GM12878 (cell line): ENCODE measurements around the gene RRAS. TPM values are rescaled to one million over a fixed set of nuclear protein-coding genes. Genes with fewer than 3 reads are reported as not detected.

Experiments
- ATAC-seq: fragments of 200-7000 bp; cut with Tn5 transposase; 3 replicates; pipeline ENCODE4 v1.9.1; 2020; ENCODE audit warnings: mild to moderate bottlenecking, moderate library complexity
- BruUV-seq: library from RNA; stranded (reverse); fragments of 400-500 nt; replicated peaks from 2 replicates; lab custom pipeline; 2021; lab: Mats Ljungman, UMichigan
- CTCF ChIA-PET: fragments of 300-600 bp; sonication (Branson Sonifier 250); formaldehyde crosslinking; extraction: SDS; loops from one replicate; lab custom pipeline; 2021; ENCODE audit warnings: inconsistent platforms; lab: Yijun Ruan, JAX
- POLR2A ChIA-PET: fragments of 350-600 bp; formaldehyde crosslinking; extraction: SDS; loops from one replicate; lab custom pipeline; 2021; ENCODE audit warnings: inconsistent platforms; lab: Charles Lee
- RAD21 ChIA-PET: fragments of 300-600 bp; sonication (Branson Sonifier 250); formaldehyde crosslinking; loops from one replicate; lab custom pipeline; 2023; ENCODE audit warnings: antibody characterized with exemption; ENCODE audit not compliant: unreplicated experiment; lab: Charles Lee
- SMC1A ChIA-PET: fragments of 300-600 bp; sonication (Branson Sonifier 250); formaldehyde crosslinking; loops from one replicate; lab custom pipeline; 2023; ENCODE audit not compliant: unreplicated experiment, uncharacterized antibody; lab: Charles Lee
- DNase-seq: peaks from one replicate; pipeline ENCODE4 v3.0.0-alpha.2; 2011; ENCODE audit warnings: low read depth, low spot score
- FAIRE-seq: peaks from 3 replicates; lab custom pipeline; 2011; peaks lifted over from hg19 to GRCh38; lab: Jason Lieb, UNC
- H2AFZ ChIP-seq: 2 replicates; pipeline ENCODE4 v1.6.0; 2011; ENCODE audit warnings: low read depth, low read length, control low read depth; ENCODE audit not compliant: control insufficient read depth
- H3K27ac ChIP-seq: 2 replicates; pipeline ENCODE4 v1.5.1; 2011; ENCODE audit warnings: control low read depth; ENCODE audit not compliant: control insufficient read depth, insufficient read depth
- H3K27me3 ChIP-seq, 2 experiments: replicated peaks in 1 of 2; 2 replicates each; pipeline versions ENCODE4 v1.6.0 to v1.6.1; 2011; ENCODE audit warnings: low read length in 1 of 2; ENCODE audit not compliant: control insufficient read depth in 2 of 2, insufficient read depth in 2 of 2
- H3K36me3 ChIP-seq, 2 experiments: 2 replicates each; pipeline ENCODE4 v1.5.1; 2011; ENCODE audit warnings: low read length in 1 of 2; ENCODE audit not compliant: control insufficient read depth in 2 of 2, insufficient read depth in 2 of 2
- H3K4me1 ChIP-seq: 2 replicates; pipeline ENCODE4 v1.6.1; 2011; ENCODE audit warnings: mild to moderate bottlenecking, low read length, moderate library complexity, mixed read lengths; ENCODE audit not compliant: control insufficient read depth, insufficient read depth
- H3K4me2 ChIP-seq: 2 replicates; pipeline ENCODE4 v1.6.0; 2011; ENCODE audit warnings: control low read depth; ENCODE audit not compliant: control insufficient read depth, insufficient read depth
- H3K4me3 ChIP-seq: fragments of 200-600 bp; sonication (generic); 2 replicates; pipeline ENCODE4 v1.5.1; 2016
- H3K79me2 ChIP-seq: 2 replicates; pipeline ENCODE4 v1.6.0; 2011; ENCODE audit warnings: low read length; ENCODE audit not compliant: control insufficient read depth, insufficient read depth
- H3K9ac ChIP-seq: 2 replicates; pipeline ENCODE4 v1.8.0; 2011; ENCODE audit warnings: low read length, control low read depth, mixed read lengths; ENCODE audit not compliant: control insufficient read depth, insufficient read depth
- H3K9me3 ChIP-seq: replicated peaks from 3 replicates; pipeline ENCODE4 v1.5.1; 2011; ENCODE audit warnings: mild to moderate bottlenecking, low read length; ENCODE audit not compliant: control insufficient read depth, insufficient read depth
- H4K20me1 ChIP-seq: 2 replicates; pipeline ENCODE4 v1.6.0; 2011; ENCODE audit not compliant: control insufficient read depth, insufficient read depth
- ATF7 ChIP-seq: fragments of 450-650 bp; IDR thresholded peaks from 2 replicates; pipeline ENCODE4 v1.6.1; 2016; ENCODE audit warnings: low read depth, mild to moderate bottlenecking
- CHD2 ChIP-seq: IDR thresholded peaks from 2 replicates; pipeline ENCODE4 v1.6.1; 2011; ENCODE audit warnings: low read depth, low read length, improper control_type of control experiment, borderline replicate concordance
- CREB1 ChIP-seq: IDR thresholded peaks from 2 replicates; pipeline ENCODE4 v1.6.1; 2012; ENCODE audit warnings: low read depth, mild to moderate bottlenecking, inconsistent platforms
- HDGF ChIP-seq: fragments of 450-650 bp; IDR thresholded peaks from 2 replicates; pipeline ENCODE4 v1.6.1; 2016; ENCODE audit warnings: antibody characterized with exemption
- IRF3 ChIP-seq: fragments of 450-650 bp; IDR thresholded peaks from 2 replicates; pipeline ENCODE4 v1.6.1; 2014; ENCODE audit warnings: mild to moderate bottlenecking
- MYC ChIP-seq: IDR thresholded peaks from 2 replicates; pipeline ENCODE4 v1.6.1; 2011; ENCODE audit warnings: mild to moderate bottlenecking, low read length, moderate library complexity, inconsistent platforms; ENCODE audit not compliant: insufficient read depth, insufficient replicate concordance, insufficient read length, severe bottlenecking
- NR2F1 ChIP-seq: fragments of 450-650 bp; conservative IDR thresholded peaks from 2 replicates; pipeline ENCODE4 v1.6.1; 2017; ENCODE audit warnings: mild to moderate bottlenecking
- RCOR1 ChIP-seq: conservative IDR thresholded peaks from 2 replicates; pipeline ENCODE4 v1.6.1; 2012; ENCODE audit warnings: low read depth, low read length, improper control_type of control experiment
- RFX5 ChIP-seq: IDR thresholded peaks from 2 replicates; pipeline ENCODE4 v1.6.1; 2011; ENCODE audit warnings: low read depth, low read length, improper control_type of control experiment
- SP1 ChIP-seq: IDR thresholded peaks from one replicate; pipeline ENCODE4 v1.6.1; 2011; ENCODE audit warnings: low read depth, low read length
- WGBS: methylation state at CpG from one replicate; pipeline ENCODE4 v1.1.6; 2016; ENCODE audit warnings: low lambda C conversion rate; ENCODE audit not compliant: insufficient replicate concordance, insufficient coverage; ENCODE audit errors: missing lambda C conversion rate; 5-methylcytosine and 5-hydroxymethylcytosine counted together
- in situ Hi-C: fragments of 300-500 bp; cut with MboI; formaldehyde crosslinking; loops from 9 replicates; pipeline ENCODE4 v1.14.3; 2018; ENCODE audit warnings: mixed read lengths
- intact Hi-C: fragments of 100-400 bp; cut with micrococcal nuclease; formaldehyde crosslinking; loops from one replicate; pipeline ENCODE4 v1.14.2; 2022; ENCODE audit not compliant: unreplicated experiment
- polyA plus RNA-seq, 11 experiments: library from polyadenylated mRNA; depleted of rRNA in 4 of 11; unstranded in 6 of 11; stranded (reverse) in 5 of 11; fragments of >200 nt; fragmentation: Nextera tagmentation in 4 of 11; fragmentation: Illumina TruSeq in 1 of 11; extraction: Ambion mirVana in 4 of 11; extraction: Trizol in 1 of 11; gene quantifications; 1 replicate in 1 of 11; 2 replicates in 10 of 11; pipeline versions ENCODE4 v1.2.1 to v1.2.3, GENCODE V29; 2011 to 2016; ENCODE audit warnings: inconsistent platforms in 2 of 11, missing spikeins in 2 of 11, low read depth in 1 of 11
- total RNA-seq, 4 experiments: library from RNA; depleted of rRNA in 3 of 4; stranded (reverse); fragments of >200 nt in 3 of 4; fragmentation: Illumina TruSeq in 1 of 4; extraction: Trizol in 1 of 4; gene quantifications; 2 replicates each; pipeline versions ENCODE4 v1.2.1 to v1.2.3, GENCODE V29; 2013 to 2021
- TF ChIP-seq, protein P1 (sequence below): fragments of 450-650 bp; IDR thresholded peaks from 2 replicates; pipeline ENCODE4 v1.6.1; 2017; ENCODE audit warnings: mild to moderate bottlenecking, moderate library complexity
- TF ChIP-seq, protein P2 (sequence below): IDR thresholded peaks from 2 replicates; pipeline ENCODE4 v1.6.1; 2011; ENCODE audit warnings: low read depth, low read length, improper control_type of control experiment, borderline replicate concordance

RRAS gene
- total and polyA plus RNA-seq, 10 of the 15 experiments (the other 5 are each of a cell fraction or from before 2014, with no cell fraction given) = 0.24 to 5.8 (median 1.8) TPM

GRCh38 chr19:49594157-49594992, 45.6 kb downstream of the RRAS start (continued):
- TF ChIP-seq, protein P1, sequence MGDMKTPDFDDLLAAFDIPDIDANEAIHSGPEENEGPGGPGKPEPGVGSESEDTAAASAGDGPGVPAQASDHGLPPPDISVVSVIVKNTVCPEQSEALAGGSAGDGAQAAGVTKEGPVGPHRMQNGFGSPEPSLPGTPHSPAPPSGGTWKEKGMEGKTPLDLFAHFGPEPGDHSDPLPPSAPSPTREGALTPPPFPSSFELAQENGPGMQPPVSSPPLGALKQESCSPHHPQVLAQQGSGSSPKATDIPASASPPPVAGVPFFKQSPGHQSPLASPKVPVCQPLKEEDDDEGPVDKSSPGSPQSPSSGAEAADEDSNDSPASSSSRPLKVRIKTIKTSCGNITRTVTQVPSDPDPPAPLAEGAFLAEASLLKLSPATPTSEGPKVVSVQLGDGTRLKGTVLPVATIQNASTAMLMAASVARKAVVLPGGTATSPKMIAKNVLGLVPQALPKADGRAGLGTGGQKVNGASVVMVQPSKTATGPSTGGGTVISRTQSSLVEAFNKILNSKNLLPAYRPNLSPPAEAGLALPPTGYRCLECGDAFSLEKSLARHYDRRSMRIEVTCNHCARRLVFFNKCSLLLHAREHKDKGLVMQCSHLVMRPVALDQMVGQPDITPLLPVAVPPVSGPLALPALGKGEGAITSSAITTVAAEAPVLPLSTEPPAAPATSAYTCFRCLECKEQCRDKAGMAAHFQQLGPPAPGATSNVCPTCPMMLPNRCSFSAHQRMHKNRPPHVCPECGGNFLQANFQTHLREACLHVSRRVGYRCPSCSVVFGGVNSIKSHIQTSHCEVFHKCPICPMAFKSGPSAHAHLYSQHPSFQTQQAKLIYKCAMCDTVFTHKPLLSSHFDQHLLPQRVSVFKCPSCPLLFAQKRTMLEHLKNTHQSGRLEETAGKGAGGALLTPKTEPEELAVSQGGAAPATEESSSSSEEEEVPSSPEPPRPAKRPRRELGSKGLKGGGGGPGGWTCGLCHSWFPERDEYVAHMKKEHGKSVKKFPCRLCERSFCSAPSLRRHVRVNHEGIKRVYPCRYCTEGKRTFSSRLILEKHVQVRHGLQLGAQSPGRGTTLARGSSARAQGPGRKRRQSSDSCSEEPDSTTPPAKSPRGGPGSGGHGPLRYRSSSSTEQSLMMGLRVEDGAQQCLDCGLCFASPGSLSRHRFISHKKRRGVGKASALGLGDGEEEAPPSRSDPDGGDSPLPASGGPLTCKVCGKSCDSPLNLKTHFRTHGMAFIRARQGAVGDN = no peak
- TF ChIP-seq, all 136 proteins: peak for 0

DNA sequence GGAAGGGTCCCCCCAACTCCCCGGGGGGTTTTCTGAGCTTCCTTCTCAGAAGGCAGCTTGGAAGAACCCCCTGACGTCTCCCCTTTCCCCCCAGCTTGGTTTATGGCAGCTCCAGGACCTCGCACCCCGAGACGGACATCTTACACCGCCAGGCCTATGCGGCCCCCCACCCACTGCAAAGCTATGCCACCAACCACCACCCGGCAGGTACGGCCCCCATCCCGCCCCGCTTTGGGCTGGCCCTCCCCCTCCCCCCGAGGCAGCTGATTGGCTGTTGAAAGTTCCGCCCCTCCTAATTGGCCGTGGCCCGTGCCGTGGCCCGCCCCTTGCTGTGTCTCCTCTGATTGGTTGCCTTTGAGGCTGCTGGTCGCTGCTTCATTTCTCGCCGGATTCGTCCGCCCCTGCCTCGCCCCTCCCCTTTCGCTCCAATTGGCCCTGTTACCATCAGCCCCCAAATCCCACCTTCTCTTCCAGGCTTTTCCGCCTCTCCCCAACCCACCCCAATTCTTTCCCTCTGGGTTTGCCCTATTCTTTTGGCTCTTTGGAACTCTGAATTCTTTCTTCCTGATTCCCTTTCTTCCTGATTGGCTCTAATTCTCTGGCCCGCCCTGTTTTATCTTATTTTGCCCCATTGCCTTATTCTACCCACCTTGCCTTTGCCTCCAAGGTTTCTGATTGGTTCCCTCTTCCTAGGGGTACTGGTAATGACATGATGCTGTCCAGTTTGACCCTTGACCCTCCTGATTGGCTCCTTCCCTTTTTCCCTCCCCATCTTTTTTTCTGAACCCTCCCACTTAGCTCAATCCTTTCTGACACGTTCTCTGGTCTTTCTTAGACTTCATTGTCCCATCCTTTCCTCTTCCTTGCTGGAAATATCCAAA, 46.5 kb downstream of the RRAS start:
- ATAC-seq (peak; percentile 75), DNase-seq (peak; percentile 76), FAIRE-seq (peak; percentile 85)
- H3K27me3 ChIP-seq = no peaks in the 10 kb centered on the region
- peak overlapping the region; percentile 75 for H2AFZ ChIP-seq
- H3K4me3 ChIP-seq = peak overlapping the region; percentile 89
- SMC1A ChIA-PET = interaction anchor here (0.6 to 1.2 kb wide), 6 partner anchors 10 to 109 kb away, joined by 3 to 7 read pairs (median 4); partner anchors contain the start of genes NOSIP, PRRG2 and RRAS
- 4% methylated on average over 18 of the region's 27 CpGs for WGBS
- intact Hi-C loops (loop anchor here (2.0 to 5.0 kb wide), 2 partner anchors 49 to 83 kb away; partner anchors contain the start of genes PRMT1, RRAS and SCAF1), in situ Hi-C loops (no loop called here)
- H3K4me1 ChIP-seq = peaks cover 14% of the 10 kb centered on the region
- peaks cover 0 to 17% of the 10 kb centered on the region in 2 experiments; a peak in 3 of 4 replicates for H3K36me3 ChIP-seq
- CTCF ChIA-PET = interaction anchor here (0.8 to 2.5 kb wide), 7 partner anchors 23 to 345 kb away, joined by 3 to 17 read pairs (median 4); partner anchors contain the start of gene SCAF1
- peak overlapping the region; percentile 97 for H3K4me2 ChIP-seq
- peaks cover 28% of the 10 kb centered on the region for H3K79me2 ChIP-seq
- H3K9me3 ChIP-seq = no peaks in the 10 kb centered on the region
- RAD21 ChIA-PET = interaction anchor here (0.7 to 1.9 kb wide), 6 partner anchors 18 to 85 kb away, joined by 3 to 17 read pairs (median 4); partner anchors contain the start of gene RRAS
- POLR2A ChIA-PET = interaction anchor here (0.5 to 4.8 kb wide), 8 partner anchors 11 to 974 kb away, joined by 3 to 49 read pairs (median 5); partner anchors contain the start of genes NOSIP, PRMT1, PRRG2 and RRAS
- no TSS peak for BruUV-seq
- peak overlapping the region; percentile 46; the same call in 1 of the 2 replicates for H3K9ac ChIP-seq
- H4K20me1 ChIP-seq = peaks cover 3% of the 10 kb centered on the region; the same call in 1 of the 2 replicates
- H3K27ac ChIP-seq = peak overlapping the region; percentile 68
- TF ChIP-seq, protein P2, sequence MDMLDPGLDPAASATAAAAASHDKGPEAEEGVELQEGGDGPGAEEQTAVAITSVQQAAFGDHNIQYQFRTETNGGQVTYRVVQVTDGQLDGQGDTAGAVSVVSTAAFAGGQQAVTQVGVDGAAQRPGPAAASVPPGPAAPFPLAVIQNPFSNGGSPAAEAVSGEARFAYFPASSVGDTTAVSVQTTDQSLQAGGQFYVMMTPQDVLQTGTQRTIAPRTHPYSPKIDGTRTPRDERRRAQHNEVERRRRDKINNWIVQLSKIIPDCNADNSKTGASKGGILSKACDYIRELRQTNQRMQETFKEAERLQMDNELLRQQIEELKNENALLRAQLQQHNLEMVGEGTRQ = no peak; the same call in 1 of the 2 replicates
- no peak for TF ChIP-seq RCOR1
- TF ChIP-seq NR2F1 = peak; percentile 44; the same call in 1 of the 2 replicates
- TF ChIP-seq HDGF = peak; percentile 100
- peak; percentile 74 for TF ChIP-seq IRF3
- TF ChIP-seq CHD2 = peak; percentile 92
- TF ChIP-seq ATF7 = peak; percentile 42; the same call in 1 of the 2 replicates
- TF ChIP-seq MYC = no peak
- TF ChIP-seq RFX5 = peak; percentile 65
- peak; percentile 61; the same call in 1 of the 2 replicates for TF ChIP-seq CREB1
- TF ChIP-seq SP1 = peak; percentile 92
